ENCODE data around the gene RARS1. TPM values are rescaled to one million over a fixed set of nuclear protein-coding genes. Genes with fewer than 3 reads are reported as not detected.
"Not testable (repeated sequence)": the region's sequence is repeated elsewhere in the genome, so short reads cannot be mapped to it uniquely, and the experiment has no call there.

Gene RARS1
- total RNA-seq, 1 experiment from 2014 or later, result 263 TPM

DNA sequence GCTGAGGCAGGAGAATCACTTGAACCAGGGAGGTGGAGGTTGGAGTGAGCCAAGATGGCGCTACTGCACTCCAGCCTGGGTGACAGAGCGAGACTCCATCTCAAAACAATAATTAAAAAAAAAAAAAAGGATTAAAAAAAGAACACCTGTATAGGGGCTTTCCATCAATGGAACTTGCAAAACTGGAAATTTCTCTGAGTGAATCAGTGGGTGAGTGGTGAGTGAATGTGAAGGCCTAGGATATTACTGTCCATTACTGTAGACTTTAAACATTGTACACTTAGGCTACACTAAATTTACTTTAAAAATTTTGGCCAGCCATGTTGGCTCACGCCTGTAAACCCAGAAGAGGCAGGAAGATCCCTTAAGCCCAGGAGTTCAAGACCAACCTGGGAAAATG, 5.7 kb upstream of the RARS1 start:
- DNase-seq (ENCODE audit: low read depth), result no peak

- no peak for DNase-seq (ENCODE audit: low read depth)
Observed at GRCh38 chr5:168481330-168481788, 4.9 kb upstream of the RARS1 start.

GRCh38 chr5:168482361-168482760, 3.9 kb upstream of the RARS1 start:
- no peak for DNase-seq (ENCODE audit: low read depth)

GRCh38 chr5:168489059-168489458, 2.8 kb downstream of the RARS1 start:
- no peak for DNase-seq (ENCODE audit: low read depth)

DNA sequence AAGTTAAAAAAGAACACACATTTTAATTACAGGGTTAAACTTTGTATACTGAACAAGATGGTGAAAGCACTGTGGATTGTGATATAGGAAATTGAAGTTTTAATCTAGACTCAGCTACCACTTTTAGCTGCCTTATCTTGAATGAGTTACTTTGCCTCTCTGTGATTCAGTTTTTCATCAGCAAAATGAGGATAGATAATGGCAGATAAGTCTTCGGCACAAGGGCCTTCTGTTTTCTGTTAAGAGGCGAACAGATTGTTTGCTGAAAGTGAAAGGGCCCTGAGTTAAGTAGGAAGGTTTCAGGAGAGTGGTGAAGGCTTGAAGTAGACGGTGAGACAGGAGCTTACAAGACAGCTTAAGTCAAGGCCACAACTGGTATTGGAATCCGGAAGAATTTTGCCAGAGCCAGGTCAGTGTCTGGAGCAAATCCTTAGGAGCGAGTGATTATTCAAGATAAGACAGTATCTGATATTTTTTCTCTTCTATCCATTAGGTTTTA, 7.8 kb downstream of the RARS1 start:
- no peak for DNase-seq (ENCODE audit: low read depth)

DNA sequence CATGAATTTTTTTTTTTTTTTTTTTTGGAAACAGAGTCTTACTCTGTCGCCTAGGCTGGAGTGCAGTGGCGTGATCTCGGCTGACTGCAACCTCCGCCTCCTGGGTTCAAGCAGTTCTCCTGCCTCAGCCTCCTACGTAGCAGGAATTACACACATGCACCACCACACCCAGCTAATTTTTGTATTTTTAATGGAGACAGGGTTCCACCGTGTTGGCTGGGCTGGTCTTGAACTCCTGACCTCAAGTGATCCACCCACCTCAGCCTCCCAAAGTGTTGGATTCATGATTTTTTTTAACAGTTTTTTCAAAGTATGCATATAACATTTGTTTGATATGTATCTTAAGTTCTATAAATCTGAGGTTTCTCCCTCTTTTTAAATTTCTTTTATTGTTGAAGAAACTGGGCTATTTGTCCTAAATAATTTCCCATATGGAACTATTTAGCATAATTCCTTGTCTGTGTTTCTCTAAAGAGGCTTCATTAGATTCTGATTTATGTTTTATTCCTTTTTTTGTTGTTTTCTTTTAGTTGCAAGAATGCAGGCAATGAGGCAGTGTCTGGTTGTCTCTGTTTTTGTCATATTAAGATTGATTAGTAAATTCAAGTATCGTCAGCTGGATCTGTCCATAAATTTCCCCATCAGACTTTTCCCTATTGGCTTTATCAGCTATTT, 16.4 kb downstream of the RARS1 start:
- DNase-seq (ENCODE audit: low read depth), result no peak

DNA sequence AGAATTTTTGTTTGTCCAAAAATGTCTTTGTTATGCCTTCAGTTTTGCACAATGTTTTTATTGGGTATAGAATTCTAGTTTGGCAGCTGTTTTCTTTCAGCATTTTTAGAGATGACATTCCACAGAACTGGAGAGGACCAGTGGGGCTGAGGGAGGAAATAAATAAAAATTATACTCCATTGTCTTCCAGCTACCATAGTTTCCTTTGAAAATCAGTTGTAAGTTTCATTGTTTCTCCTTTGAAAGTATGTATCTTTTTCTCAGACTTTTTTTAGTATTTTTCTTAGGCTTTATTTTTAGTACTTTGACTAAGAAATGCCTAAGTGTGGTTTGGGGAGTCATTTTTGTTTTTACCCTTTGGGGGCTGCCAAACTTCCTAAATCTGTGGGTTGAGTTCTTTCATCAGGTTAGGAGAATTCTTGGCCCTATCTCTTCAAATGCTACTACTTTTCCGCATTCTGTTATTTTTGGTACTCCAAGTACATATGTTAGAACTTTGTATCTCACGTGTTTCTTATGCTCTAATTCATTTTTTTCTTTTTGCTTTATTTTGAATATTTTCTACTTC, 27.7 kb downstream of the RARS1 start:
- no peak for DNase-seq (ENCODE audit: low read depth)

GRCh38 chr5:168525856-168526255, 39.6 kb downstream of the RARS1 start:
- no peak for DNase-seq (ENCODE audit: low read depth)

GRCh38 chr5:168527756-168528295, 41.6 kb downstream of the RARS1 start:
- no peak for DNase-seq (ENCODE audit: low read depth)

- no peak for DNase-seq (ENCODE audit: low read depth)
Observed at GRCh38 chr5:168528521-168529373, 42.5 kb downstream of the RARS1 start, which contains the start of gene FBLL1. FBLL1 (plus strand) TSS chr5:168529305; CDS start chr5:168529505, 200 bp downstream.

DNA sequence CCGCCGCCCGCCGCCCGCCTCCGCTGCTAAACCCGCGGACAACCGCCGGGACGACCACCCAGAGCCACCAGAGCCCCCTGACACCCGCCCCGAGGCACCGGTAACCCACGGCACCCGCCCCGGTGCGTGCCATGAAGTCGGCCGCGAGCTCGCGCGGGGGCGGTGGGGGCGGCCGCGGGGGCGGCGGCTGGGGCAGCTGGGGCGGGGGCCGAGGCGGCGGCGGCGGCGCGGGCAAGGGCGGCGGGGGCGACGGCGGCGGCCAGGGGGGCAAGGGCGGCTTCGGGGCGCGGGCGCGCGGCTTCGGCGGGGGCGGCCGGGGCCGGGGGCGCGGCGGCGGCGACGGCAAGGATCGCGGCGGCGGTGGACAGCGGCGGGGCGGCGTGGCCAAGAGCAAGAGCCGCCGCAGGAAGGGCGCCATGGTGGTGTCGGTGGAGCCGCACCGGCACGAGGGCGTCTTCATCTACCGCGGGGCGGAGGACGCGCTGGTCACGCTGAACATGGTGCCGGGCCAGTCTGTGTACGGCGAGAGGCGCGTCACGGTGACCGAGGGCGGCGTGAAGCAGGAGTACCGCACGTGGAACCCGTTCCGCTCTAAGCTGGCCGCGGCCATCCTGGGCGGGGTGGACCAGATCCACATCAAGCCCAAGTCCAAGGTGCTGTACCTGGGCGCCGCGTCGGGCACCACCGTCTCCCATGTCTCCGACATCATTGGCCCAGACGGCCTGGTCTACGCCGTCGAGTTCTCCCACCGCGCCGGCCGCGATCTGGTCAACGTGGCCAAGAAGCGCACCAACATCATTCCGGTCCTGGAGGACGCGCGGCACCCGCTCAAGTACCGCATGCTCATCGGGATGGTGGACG, 43.3 kb downstream of the RARS1 start:
- no peak for DNase-seq (ENCODE audit: low read depth)

- DNase-seq (ENCODE audit: low read depth), result no peak
Observed at GRCh38 chr5:168530621-168531150, 44.4 kb downstream of the RARS1 start.

DNA sequence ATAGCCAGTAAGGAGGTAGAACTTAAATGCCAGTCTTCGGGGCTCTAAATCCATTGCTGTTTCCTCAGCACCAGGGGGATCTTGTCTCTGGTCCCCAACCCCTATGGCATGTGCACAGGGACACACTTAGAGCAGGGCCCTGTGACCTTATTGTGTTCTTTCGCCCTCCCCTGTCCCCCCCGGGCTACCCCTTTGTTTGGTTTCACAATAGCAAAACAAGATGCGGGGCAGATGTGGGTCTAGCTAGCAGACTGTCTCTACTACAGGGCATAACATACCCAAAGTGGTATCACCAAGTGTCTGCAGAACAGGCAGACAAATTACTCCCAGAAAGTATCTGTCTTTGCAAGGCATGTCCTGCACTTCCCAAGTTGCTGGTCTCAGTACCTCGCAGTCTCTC, 44.9 kb downstream of the RARS1 start:
- no peak for DNase-seq (ENCODE audit: low read depth)

DNA sequence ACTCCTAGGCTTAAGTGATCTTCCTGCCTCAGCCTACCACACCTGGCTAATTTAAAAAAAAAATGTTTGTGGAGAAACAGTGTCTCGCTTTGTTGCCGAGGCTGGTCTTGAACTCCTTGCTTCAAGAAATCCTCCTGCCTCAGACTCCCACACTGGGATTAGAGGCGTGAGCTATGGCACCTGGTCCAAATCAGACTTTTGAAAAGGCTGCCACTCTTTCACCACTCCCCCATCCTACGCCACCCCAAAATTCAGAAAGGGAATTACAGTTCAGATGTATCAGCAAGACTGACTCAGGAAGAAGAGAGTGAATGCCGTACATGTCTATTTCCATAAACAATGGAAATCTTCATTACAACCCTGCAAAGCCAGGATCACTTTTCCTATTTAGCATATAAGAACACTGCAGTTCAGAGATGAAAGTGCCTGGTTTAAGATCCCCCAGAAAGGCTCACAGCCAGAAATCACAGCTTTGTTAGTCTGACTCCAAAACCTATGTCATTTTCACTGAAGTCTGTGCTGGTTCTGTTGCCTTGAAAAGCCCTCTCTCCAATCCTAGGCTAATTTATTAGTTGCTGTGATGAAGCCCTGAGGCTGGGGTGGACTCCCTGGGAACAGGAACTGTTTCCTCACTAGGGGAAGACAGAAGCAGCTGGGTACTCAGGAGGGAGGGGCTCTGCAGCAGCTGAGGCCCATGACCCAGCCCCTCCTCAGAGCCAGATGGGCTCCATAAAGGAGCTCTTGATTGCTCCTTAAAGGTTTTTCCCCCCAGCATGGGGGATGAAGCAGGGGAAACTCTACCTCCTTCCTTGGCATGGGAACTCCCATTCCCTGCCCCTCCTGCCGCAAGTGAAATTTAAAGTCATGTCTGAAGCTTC, 46.0 kb downstream of the RARS1 start:
- DNase-seq (ENCODE audit: low read depth), result no peak

- not testable (repeated sequence) for DNase-seq (ENCODE audit: low read depth)
Observed at GRCh38 chr5:168534351-168534750, 48.1 kb downstream of the RARS1 start.

GRCh38 chr5:168537176-168537575, 50.9 kb downstream of the RARS1 start:
- no peak for DNase-seq (ENCODE audit: low read depth)

GRCh38 chr5:168549554-168549953, 63.3 kb downstream of the RARS1 start:
- no peak for DNase-seq (ENCODE audit: low read depth)

- DNase-seq (ENCODE audit: low read depth), result no peak
Observed at GRCh38 chr5:168550656-168551055, 64.4 kb downstream of the RARS1 start.

- peak; percentile 62 for DNase-seq (ENCODE audit: low read depth)
Observed at GRCh38 chr5:168552146-168552545, 65.9 kb downstream of the RARS1 start.

Measured in HT1080 (cell line).